Renal cortex interstitium (tissue), 15 donors: ENCODE results near the gene CLCF1. TPM values are rescaled to one million over a fixed set of nuclear protein-coding genes. Genes with fewer than 3 reads are reported as not detected.

Source experiments
- DNase-seq, 11 donors: peaks; one replicate each; pipeline ENCODE4 v3.0.0-alpha.2; 2013; ENCODE audit warnings: low read depth in 9 of 11, low spot score in 4 of 11; ENCODE audit errors: extremely low read depth in 1 of 11
- long read RNA-seq, 16 experiments: transcript quantifications; one replicate each; lab custom pipeline, GENCODE V29; 2026
- polyA plus RNA-seq, 3 donors: library from polyadenylated mRNA; unstranded; fragments of 120-200 nt; gene quantifications; one replicate each; pipeline ENCODE4 v1.2.1, GENCODE V29; 2013; ENCODE audit not compliant: insufficient read length in 3 of 3

Gene CLCF1
- polyA plus RNA-seq: 1 to 10 TPM; 4.3 to 8.0 (median 5.9) TPM
- long read RNA-seq, donor 1, partial matches to known transcripts: 0 of 2 reads
- long read RNA-seq, donor 1, other reads (novel, unspliced or antisense): 0 of 2 reads
- long read RNA-seq, donor 2: 0 reads
- long read RNA-seq, donor 3: 0 reads
- long read RNA-seq, donor 4: 0 reads
- long read RNA-seq, donor 5: 0 reads
- long read RNA-seq, donor 6: 0 reads
- long read RNA-seq, donor 7: 0 reads
- long read RNA-seq, donor 8, partial matches to known transcripts: 0 of 1 reads
- long read RNA-seq, donor 8, other reads (novel, unspliced or antisense): 0 of 1 reads
- long read RNA-seq, donor 9, partial matches to known transcripts: 0 of 1 reads
- long read RNA-seq, donor 9, other reads (novel, unspliced or antisense): 0 of 1 reads
- long read RNA-seq, donor 10: 0 reads
- long read RNA-seq, donor 11: 0 reads
- long read RNA-seq, donor 12: 0 reads
- long read RNA-seq, donor 13: 0 reads
- long read RNA-seq, donor 14: 0 reads
- long read RNA-seq, donor 15, partial matches to known transcripts: 0 of 1 reads
- long read RNA-seq, donor 15, other reads (novel, unspliced or antisense): 0 of 1 reads
- long read RNA-seq, donor 16, partial matches to known transcripts: 0 of 1 reads
- long read RNA-seq, donor 16, other reads (novel, unspliced or antisense): 0 of 1 reads

DNA sequence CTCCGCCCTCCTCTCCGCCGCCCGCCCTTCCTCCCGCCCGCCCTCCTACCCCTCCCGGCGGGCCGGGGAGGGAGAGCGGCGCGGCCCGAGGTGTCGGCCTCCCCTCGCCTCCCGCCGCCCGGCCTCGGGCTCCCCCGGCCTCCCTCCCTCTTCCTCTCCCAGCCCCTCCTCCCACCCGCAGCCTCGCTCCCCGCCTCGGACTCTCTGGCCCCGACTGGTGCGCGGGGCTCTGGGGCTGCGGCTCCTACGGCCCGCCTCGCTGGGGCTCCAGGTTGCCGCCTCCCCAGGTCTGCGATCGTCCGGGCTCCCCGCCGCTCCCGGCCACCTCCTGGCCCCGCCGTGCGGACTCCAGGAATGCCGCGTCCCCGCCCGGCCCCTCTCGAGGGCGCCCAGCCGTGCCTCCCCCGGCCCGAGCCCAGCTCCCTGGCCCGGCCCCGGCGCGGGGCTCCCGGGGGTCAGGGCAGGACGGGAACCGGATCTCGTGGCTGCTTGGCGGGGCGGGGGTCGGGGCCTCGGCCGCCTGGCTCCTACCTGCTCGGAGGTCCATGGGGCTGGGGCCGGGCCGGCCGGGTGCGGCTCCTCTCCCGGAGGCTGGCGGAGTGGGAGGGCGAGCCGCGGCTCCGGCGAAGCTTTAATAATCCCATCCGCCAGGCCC lies at the start of gene CLCF1:
TSS of gene CLCF1 (minus strand) at position 606 of the 655 bp plus-strand sequence. CDS start at position 547, 59 bp downstream.
- peak in 2 of 11 donors; percentile 73 to 77 for DNase-seq

DNA sequence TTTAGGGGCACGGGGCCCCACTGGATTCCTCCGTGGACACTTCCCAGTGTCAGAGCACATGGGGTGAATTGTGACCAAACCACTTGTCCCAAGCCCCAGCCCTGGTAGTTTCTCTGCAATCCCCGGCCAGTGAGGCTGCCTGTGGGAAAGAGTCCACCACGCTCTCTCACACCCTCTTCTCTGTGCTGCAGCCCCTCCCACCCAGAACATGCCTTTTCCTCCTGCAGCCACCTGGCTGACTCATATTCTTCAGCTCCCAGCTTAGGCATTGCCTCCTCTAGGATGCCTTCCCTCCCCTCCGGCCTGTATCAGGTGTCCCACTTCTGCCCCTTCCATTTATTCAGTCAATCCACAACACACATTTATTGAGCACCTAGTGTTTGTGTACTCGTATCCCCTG lies 49.5 kb upstream of the CLCF1 start:
- no peak for DNase-seq

GRCh38 chr11:67421430-67422031 lies 48.1 kb upstream of the CLCF1 start:
- DNase-seq: no peak

DNA sequence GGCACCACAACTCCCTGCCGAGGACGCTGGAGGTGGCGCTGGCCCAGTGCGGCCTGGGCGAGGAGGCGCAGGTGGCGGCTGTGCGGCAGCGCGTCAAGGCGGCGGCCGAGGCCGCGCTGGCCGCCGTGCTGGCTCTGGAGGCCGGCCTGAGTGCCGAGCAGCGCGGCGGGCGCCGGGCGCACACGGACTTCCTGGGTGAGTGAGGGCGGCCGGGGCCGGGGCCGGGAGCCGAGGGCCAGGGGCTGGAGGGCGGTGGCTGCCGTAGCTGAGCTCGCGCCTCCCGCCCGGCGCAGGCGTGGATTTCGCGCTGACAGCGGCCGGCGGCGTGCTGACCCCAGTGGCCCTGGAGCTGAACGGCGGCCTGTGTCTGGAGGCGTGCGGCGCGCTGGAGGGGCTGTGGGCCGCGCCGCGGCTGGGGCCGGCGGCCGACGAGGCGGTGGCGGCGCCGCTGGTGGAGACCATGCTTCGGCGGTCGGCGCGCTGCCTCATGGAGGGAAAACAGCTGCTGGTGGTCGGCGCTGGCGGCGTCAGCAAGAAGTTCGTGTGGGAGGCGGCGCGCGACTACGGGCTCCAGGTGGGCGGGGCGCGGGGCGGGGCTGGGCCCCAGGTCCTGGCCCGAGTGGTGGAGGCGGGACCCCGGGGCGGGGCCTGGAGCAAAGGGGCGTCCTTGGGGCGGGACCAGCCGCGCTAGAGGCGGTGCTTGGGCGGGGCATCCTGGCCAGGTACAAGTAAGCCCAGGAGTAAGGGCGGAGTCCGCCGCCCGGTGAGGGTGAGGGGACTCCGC lies 47.4 kb upstream of the CLCF1 start:
- peak; percentile 71 to 94 (median 91) for DNase-seq

- DNase-seq: no peak
These were observed 46.8 kb upstream of the CLCF1 start for GRCh38 chr11:67420147-67420645.

DNA sequence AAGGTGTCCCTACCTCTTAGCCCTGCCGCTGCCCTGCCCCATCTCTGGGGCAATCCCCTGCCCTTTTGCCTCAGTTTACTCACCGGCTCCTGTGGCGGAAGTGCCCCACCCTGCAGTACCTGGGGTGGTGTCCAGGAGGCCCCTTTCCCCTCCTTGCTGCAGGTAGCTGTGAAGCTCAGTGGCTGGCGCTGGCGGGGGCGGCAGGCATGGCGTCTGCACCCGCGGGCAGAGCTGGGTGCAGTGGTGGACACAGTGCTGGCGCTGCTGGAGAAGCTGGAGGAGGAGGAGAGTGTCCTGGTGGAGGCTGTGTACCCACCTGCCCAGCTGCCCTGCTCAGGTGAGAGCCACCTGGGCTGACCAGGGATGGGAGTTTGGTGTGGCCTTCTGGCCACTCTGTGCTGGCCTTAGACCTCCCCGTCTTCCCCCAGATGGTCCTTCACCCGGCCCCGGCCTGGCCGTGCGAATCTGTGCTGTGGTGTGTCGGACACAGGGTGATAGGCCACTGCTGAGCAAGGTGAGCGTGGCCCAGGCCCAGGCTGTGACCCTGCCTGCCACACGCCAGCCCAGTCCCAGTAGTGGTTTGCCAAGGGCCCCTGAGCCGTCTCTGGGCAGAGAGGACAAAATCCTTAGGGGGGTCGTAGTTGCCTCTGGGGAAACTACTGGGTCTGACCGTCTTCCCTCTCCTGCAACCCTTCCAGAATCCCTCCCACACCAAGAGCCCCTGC lies 46.1 kb upstream of the CLCF1 start:
- DNase-seq: no peak

- DNase-seq: no peak
These were observed 45.3 kb upstream of the CLCF1 start for GRCh38 chr11:67418476-67419281.

GRCh38 chr11:67417425-67417824 lies 44.0 kb upstream of the CLCF1 start:
- DNase-seq: no peak

DNA sequence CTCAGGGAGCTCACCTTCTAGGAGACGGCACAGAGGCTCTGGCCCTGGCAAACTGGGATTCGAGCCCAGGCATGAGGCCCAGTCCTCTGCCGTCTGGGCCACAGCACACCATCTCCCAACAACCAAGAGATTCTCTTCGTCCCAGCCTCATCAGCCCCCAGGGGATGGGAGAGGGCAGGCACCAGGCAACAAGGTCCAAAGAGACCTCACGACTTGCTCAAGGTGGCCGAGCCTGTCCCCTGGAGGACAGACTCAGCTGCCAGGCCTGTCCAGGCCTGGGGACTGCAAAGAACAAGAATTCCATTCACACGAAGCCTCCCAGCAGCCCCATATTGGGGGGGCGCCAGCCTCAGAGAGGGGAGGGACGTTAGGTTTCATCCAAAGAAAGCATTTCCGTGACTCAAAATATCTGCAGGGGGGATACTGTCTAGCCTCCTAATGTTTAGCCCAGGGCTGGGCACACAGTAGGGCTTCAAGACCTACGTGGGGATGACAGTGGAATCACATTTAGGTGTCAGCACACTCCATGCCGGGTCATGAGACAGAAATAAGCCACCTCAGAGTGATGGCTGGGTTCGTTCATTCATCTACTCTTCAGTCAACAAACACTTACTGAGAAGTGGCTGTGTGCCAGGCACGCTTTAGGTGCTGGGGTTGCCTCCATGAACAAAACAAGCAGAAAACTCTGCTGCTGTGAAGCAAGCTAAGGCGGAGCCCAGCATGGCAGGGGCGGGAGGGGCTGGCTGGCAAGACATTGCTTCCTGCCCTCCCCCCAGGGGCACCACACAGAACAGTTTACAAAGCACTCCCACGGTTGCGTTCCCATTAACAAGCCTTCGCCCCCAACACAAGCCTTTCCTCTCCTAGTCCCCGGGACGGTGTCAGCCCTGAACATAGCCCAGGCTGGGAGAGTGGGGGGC lies 43.3 kb upstream of the CLCF1 start:
- no peak for DNase-seq

DNA sequence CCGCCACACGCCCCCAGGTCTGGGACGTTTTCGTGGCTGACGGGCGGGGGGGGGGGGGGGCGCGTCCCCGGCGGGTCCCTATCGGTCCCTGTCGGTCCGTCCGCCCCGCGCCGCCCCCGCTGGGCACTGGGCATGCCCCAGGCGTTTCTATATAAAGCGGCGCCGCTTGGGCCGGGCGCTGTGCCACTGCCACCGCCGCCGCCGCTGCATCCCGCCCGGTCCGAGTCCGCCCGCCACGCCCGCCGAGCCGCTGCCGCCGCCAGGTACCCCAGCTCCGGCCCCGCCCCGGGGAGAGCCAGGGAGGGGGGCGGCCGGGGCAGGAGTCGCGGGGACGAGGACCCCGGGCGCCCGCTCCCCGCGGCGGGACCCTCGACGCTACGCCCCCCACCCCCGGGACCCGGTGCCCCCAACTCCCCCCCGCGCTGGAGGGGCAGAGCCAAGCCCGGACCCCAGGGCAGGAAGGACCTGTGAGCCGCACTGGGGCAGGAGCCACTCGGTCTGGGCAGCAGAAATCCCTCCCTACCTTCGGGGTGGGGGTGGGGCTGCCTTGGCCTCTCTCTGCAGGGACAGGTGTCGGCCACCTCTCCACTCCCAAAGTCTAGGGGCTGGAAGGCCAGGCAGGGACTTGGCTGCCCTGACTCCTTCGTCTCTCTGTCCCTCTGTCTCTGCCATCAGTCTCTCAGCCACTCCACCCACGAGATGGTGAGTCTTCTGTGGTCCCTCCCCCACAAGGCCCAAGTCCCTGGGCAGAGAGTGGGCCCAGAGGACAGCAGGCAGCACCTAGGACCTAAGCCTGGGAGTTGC lies 42.3 kb upstream of the CLCF1 start, which contains the start of gene CARNS1:
TSS of gene CARNS1 (plus strand) at position 178 of the 804 bp plus-strand sequence. CDS start at position 700, 522 bp downstream.
- no peak for DNase-seq

- no peak for DNase-seq
These were observed 40.0 kb upstream of the CLCF1 start for GRCh38 chr11:67413266-67413849.

DNA sequence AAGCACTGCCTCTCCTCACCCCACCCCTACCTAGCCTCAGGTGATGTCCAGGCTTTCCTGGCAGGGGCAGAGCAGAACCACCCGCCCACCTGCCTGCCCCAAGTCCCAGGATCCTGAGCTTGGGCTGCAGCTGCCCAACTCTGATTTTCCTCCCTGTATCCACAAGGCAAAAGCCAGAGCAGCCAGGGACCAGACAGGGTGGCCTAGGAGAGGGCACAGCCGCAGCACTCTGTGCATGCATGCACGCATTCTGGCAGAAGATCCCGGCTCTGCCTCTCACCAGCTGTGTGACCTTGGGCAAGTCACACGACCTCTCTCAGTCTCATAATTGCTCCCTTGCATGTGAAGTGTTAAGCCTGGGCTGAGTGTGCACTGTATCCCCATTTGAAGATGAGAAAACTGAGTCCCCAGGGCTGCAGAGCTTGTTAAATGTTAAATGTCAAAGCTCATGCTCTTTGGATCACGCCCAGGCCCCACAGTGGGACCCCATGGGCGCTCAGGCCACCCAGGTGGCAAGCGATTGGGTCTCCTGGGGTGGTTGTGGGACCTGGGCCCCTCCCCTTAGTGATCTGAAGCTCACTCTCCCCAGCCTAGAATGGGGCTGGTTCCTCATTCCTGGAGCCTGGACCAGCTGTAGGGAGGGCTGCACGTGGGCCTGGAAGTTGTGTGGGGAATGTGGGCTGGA lies 39.2 kb upstream of the CLCF1 start:
- DNase-seq: no peak

- no peak for DNase-seq
These were observed 38.4 kb upstream of the CLCF1 start for GRCh38 chr11:67411785-67412152.

DNA sequence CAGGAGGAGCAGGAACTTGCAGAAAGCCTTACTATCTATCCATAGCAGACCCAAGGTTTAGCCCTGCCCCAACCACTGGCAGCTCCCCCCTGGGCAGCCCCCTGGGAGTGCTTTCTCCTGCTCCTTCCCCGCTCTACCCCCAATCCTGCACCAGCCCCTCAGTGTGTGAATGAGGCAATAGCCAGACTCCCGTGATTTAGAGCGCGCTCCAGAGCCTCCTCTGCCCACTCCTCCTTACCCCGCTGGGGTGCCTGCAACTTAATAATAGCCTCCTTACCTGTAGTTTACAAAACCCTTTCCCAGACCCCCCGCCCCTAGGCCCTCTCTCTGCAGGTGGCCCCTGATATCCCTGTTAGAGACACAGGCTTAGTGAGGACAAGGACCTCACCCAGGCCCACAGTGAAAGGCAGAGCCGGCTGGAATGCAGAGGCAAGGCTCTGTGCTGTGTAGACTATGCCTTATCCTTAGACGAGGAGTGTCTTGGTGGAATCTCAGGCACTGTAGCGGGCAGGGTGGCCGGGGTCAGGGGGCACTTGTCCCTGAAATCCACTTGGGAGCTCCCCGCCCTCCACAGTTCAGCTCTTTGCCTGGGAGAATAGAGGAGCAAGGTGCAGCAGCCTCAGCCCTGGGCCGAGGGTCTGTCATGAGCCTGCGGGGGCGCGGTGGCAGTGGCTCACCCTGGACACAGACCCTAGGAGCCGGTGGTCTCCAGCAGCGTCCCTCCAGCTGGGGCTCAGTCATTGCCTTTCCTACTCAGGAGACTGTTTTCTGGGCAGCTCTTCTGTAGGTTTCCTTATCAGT lies 37.8 kb upstream of the CLCF1 start:
- no peak for DNase-seq
